ENCODE measurements around the gene NID2. TPM values are rescaled to one million over a fixed set of nuclear protein-coding genes. Genes with fewer than 3 reads are reported as not detected.

The NID2 gene
- total RNA-seq: 1 to 10 TPM; 5.3 to 8.1 TPM
- polyA plus RNA-seq (ENCODE audit: insufficient read depth, low read depth, low replicate concordance): 10.6 TPM
- long read RNA-seq, donor 1, full-length matches to known transcripts: 1 of 1 reads
- long read RNA-seq, donor 1, partial matches to known transcripts: 0 of 1 reads
- long read RNA-seq, donor 1, other reads (novel, unspliced or antisense): 0 of 1 reads
- long read RNA-seq, donor 2, full-length matches to known transcripts: 1 of 12 reads
- long read RNA-seq, donor 2, partial matches to known transcripts: 11 of 12 reads
- long read RNA-seq, donor 2, other reads (novel, unspliced or antisense): 0 of 12 reads

- Histone ChIP-seq H3K36me3 (ENCODE audit: low read depth, missing control alignments) (no peaks in the 10 kb centered on the region), H3K4me1 (peaks cover 11% of the 10 kb centered on the region), H3K27me3 (no peaks in the 10 kb centered on the region), H3K4me3 (peak within 1 kb of the TSS; percentile 57 to 65), H3K9me3 (no peaks in the 10 kb centered on the region), H3K27ac (peak within 1 kb of the TSS; percentile 29 to 39)
- TF ChIP-seq POLR2A (IDR thresholded peaks at IDR 0.05) (no peak), CTCF (IDR thresholded peaks at IDR 0.05) (no peak)
- 1% methylated on average over 18 to 56 of the region's 57 CpGs for WGBS, 2 donors
- intact Hi-C loops (cut with DNase I; ENCODE audit: low total_unique reads): no loop called here
- peak; percentile 84 for DNase-seq
Observed at GRCh38 chr14:52068615-52069306, at the start of gene NID2. Gene NID2 (minus strand): TSS chr14:52069059. CDS start chr14:52068994, 65 bp downstream.

- Histone ChIP-seq H3K27me3 (no peaks in the 10 kb centered on the region), H3K36me3 (ENCODE audit: low read depth, missing control alignments) (no peaks in the 10 kb centered on the region), H3K4me1 (no peaks in the 10 kb centered on the region), H3K9me3 (no peaks in the 10 kb centered on the region), H3K4me3 (no peak overlapping the region), H3K27ac (no peak overlapping the region)
- TF ChIP-seq POLR2A (IDR thresholded peaks at IDR 0.05) (no peak), CTCF (IDR thresholded peaks at IDR 0.05) (no peak)
- DNase-seq: no peak
- 71 to 72% methylated on average over 14 of the region's 14 CpGs for WGBS, 2 donors
- intact Hi-C loops (cut with DNase I; ENCODE audit: low total_unique reads): no loop called here
Observed at GRCh38 chr14:52117111-52117832, 48.4 kb upstream of the NID2 start.

GRCh38 chr14:52115286-52115685, 46.4 kb upstream of the NID2 start:
- Histone ChIP-seq H3K9me3 (no peaks in the 10 kb centered on the region), H3K4me3 (no peak overlapping the region), H3K36me3 (ENCODE audit: low read depth, missing control alignments) (no peaks in the 10 kb centered on the region), H3K27ac (no peak overlapping the region), H3K4me1 (no peaks in the 10 kb centered on the region), H3K27me3 (no peaks in the 10 kb centered on the region)
- no peak for TF ChIP-seq CTCF (IDR thresholded peaks at IDR 0.05)
- TF ChIP-seq POLR2A (IDR thresholded peaks at IDR 0.05): no peak
- intact Hi-C loops (cut with DNase I; ENCODE audit: low total_unique reads): no loop called here
- no peak for DNase-seq

GRCh38 chr14:52112336-52113018, 43.6 kb upstream of the NID2 start:
- no peak overlapping the region for H3K4me3 ChIP-seq
- intact Hi-C loops (cut with DNase I; ENCODE audit: low total_unique reads): no loop called here
- H3K9me3 ChIP-seq: no peaks in the 10 kb centered on the region
- no peak overlapping the region for H3K27ac ChIP-seq
- no peak for DNase-seq
- TF ChIP-seq CTCF (IDR thresholded peaks at IDR 0.05) (no peak), POLR2A (IDR thresholded peaks at IDR 0.05) (no peak)
- no peaks in the 10 kb centered on the region for H3K4me1 ChIP-seq
- H3K27me3 ChIP-seq: no peaks in the 10 kb centered on the region
- H3K36me3 ChIP-seq (ENCODE audit: low read depth, missing control alignments): no peaks in the 10 kb centered on the region

Data from testis (tissue), 5 donors.